Sigmoid colon (tissue), 7 donors: Measurements from ENCODE around the gene UBR3. TPM values are rescaled to one million over a fixed set of nuclear protein-coding genes. Genes with fewer than 3 reads are reported as not detected.

ENCODE experiments used
- DNase-seq: peaks from one replicate; pipeline ENCODE4 v3.0.0-alpha.2; 2019
- H3K27ac ChIP-seq, 4 donors: fragments of 200-600 bp; sonication (generic); one replicate each; pipeline ENCODE4 v1.5.1; 2016 to 2019; ENCODE audit warnings: mild to moderate bottlenecking in 1 of 4
- H3K27me3 ChIP-seq, 3 donors: fragments of 200-600 bp; sonication (generic); one replicate each; pipeline ENCODE4 v1.5.1; 2019; ENCODE audit warnings: mild to moderate bottlenecking in 1 of 3
- H3K36me3 ChIP-seq, 4 donors: fragments of 200-600 bp; sonication (generic); one replicate each; pipeline ENCODE4 v1.5.1; 2016 to 2019
- H3K4me1 ChIP-seq, 4 donors: fragments of 200-600 bp; sonication (generic); one replicate each; pipeline ENCODE4 v1.5.1; 2017 to 2019
- H3K4me3 ChIP-seq, 4 donors: fragments of 200-600 bp; sonication (generic); one replicate each; pipeline ENCODE4 v1.5.1; 2017 to 2019; ENCODE audit warnings: mild to moderate bottlenecking in 2 of 4, moderate library complexity in 1 of 4
- H3K9me3 ChIP-seq, 4 donors: fragments of 200-600 bp in 3 of 4; sonication (generic) in 3 of 4; one replicate each; pipeline versions ENCODE4 v1.5.1 to v1.6.1; 2013 to 2019
- EP300 ChIP-seq, 4 donors: sonication (generic); formaldehyde crosslinking; IDR thresholded peaks; one replicate each; pipeline ENCODE4 v1.6.1; 2017; ENCODE audit warnings: antibody characterized with exemption in 4 of 4
- POLR2A ChIP-seq, 2 donors: fragments of 450-650 bp; IDR thresholded peaks; one replicate each; pipeline ENCODE4 v1.6.1; 2016; ENCODE audit warnings: antibody characterized with exemption in 2 of 2, mild to moderate bottlenecking in 2 of 2, moderate library complexity in 2 of 2
- POLR2AphosphoS5 ChIP-seq, 4 donors: sonication (generic); formaldehyde crosslinking; IDR thresholded peaks; one replicate each; pipeline ENCODE4 v1.6.1; 2017; ENCODE audit warnings: antibody characterized with exemption in 4 of 4
- WGBS, 2 donors: extraction: QIAGEN DNeasy Blood & Tissue Kit; methylation state at CpG; one replicate each; pipeline ENCODE4 v1.1.7; 2013; 5-methylcytosine and 5-hydroxymethylcytosine counted together
- intact Hi-C: fragments of 100-400 bp; cut with DNase I; formaldehyde crosslinking; loops from one replicate; pipeline ENCODE4 v1.15.1; 2023
- polyA plus RNA-seq, 3 donors: library from polyadenylated mRNA; stranded (reverse); fragments of 200-250 nt; gene quantifications; one replicate each; pipeline ENCODE4 v1.2.3, GENCODE V29; 2013
- total RNA-seq, 4 donors: library from RNA; depleted of rRNA; stranded (reverse); fragments of >200 nt; gene quantifications; one replicate each; pipeline ENCODE4 v1.1.0, GENCODE V29; 2016
- TF ChIP-seq, protein P1 (sequence below), 4 experiments: fragments of 450-650 bp in 3 of 4; fragments of 200-600 bp in 1 of 4; IDR thresholded peaks; one replicate each; pipeline ENCODE4 v1.5.1; 2016 to 2019; ENCODE audit warnings: antibody characterized with exemption in 4 of 4, mild to moderate bottlenecking in 3 of 4, moderate library complexity in 2 of 4
- donor health status: healthy with polysubstance abuse.
- donor health status: Bipolar disorder and iron deficiency.
- donor health status: healthy.

Gene UBR3
- total and polyA plus RNA-seq, 7 donors, result 4.2 to 101 (median 63.3) TPM

DNA sequence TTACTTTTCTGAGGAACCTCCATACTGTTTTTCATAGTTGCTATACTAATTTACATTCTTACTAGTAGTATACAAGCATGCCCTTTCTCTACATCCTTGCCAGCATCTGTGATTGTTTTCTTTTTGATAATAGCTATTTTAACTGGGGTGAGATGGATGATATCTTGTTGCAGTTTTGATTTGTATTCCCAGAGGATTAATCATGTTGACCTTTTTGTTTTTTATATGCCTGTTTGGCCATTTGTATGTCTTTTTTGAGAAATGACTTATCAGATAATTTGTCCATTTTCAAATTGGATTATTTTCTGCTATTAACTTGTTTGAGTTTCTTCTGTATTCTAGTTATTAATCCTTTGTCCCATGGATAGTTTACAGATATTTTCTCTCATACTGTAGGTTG is 141.5 kb downstream of the UBR3 start:
- Histone ChIP-seq H3K27me3 (no peaks in the 10 kb centered on the region), H3K36me3 (peaks cover 0 to 34% (median 0%) of the 10 kb centered on the region in 4 donors), H3K9me3 (no peaks in the 10 kb centered on the region), H3K4me3 (no peak overlapping the region), H3K4me1 (peaks cover 0 to 13% (median 9%) of the 10 kb centered on the region in 4 donors), H3K27ac (no peak overlapping the region)
- DNase-seq, result no peak
- intact Hi-C loops, result no loop called here
- no peak for TF ChIP-seq POLR2AphosphoS5 (IDR thresholded peaks at IDR 0.05)
- TF ChIP-seq POLR2A (IDR thresholded peaks at IDR 0.05), result no peak
- TF ChIP-seq, protein P1, sequence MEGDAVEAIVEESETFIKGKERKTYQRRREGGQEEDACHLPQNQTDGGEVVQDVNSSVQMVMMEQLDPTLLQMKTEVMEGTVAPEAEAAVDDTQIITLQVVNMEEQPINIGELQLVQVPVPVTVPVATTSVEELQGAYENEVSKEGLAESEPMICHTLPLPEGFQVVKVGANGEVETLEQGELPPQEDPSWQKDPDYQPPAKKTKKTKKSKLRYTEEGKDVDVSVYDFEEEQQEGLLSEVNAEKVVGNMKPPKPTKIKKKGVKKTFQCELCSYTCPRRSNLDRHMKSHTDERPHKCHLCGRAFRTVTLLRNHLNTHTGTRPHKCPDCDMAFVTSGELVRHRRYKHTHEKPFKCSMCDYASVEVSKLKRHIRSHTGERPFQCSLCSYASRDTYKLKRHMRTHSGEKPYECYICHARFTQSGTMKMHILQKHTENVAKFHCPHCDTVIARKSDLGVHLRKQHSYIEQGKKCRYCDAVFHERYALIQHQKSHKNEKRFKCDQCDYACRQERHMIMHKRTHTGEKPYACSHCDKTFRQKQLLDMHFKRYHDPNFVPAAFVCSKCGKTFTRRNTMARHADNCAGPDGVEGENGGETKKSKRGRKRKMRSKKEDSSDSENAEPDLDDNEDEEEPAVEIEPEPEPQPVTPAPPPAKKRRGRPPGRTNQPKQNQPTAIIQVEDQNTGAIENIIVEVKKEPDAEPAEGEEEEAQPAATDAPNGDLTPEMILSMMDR (IDR thresholded peaks at IDR 0.05), result no peak
- no peak for TF ChIP-seq EP300 (IDR thresholded peaks at IDR 0.05)

DNA sequence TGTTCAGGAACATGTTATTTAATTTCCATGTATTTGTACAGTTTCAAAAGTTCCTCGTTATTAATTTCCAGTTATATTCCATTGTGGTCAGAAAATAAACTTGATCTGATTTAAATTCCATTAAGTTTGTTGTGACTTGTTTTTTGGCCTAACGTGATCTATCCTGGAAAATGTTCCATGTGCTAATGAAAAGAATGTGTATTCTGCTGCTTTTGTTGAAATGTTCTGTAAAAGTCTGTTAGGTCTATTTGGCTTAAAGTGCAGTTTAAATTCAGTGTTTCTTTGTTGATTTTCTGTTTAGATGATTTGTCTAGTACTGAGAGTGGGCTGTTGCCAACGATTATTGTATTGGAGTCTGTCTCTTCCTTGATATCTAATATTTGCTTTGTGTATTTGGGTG is 148.0 kb downstream of the UBR3 start:
- Histone ChIP-seq H3K4me1 (no peaks in the 10 kb centered on the region), H3K27ac (no peak overlapping the region), H3K9me3 (peaks cover 0 to 2% (median 0%) of the 10 kb centered on the region in 4 donors), H3K4me3 (no peak overlapping the region), H3K36me3 (peaks cover 0 to 11% (median 2%) of the 10 kb centered on the region in 4 donors), H3K27me3 (no peaks in the 10 kb centered on the region)
- 96 to 97% methylated on average over 3 of the region's 3 CpGs for WGBS, 2 donors
- TF ChIP-seq POLR2A (IDR thresholded peaks at IDR 0.05) (no peak), POLR2AphosphoS5 (IDR thresholded peaks at IDR 0.05) (no peak), EP300 (IDR thresholded peaks at IDR 0.05) (no peak)
- TF ChIP-seq, protein P1 (IDR thresholded peaks at IDR 0.05), result no peak
- no peak for DNase-seq
- intact Hi-C loops, result no loop called here

DNA sequence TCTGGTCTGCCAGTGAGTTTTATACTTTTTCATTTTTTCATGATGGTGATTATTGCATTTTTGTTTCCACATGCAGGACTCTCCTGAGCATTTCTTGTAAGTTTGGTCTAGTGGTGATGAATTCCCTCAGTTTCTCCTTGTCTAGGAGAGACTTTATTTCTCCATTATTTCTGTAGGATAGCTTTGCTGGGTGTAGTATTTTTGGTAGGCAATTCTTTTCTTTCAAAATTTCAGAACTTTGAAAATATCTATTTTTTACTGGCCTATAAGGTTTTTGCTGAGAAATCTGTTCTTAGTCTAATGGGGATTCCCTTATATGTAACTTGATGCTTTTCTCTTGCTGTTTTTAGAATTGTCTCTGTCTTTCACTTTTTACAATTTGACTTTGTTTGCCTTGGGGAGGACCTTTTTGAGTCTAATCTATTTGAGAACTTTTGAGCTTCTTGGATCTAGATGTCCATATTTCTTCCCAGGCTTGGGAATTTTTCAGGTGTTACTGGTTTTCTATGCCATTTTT is 149.1 kb downstream of the UBR3 start:
- no peak overlapping the region for H3K4me3 ChIP-seq
- TF ChIP-seq EP300 (IDR thresholded peaks at IDR 0.05) (no peak), POLR2A (IDR thresholded peaks at IDR 0.05) (no peak), POLR2AphosphoS5 (IDR thresholded peaks at IDR 0.05) (no peak)
- TF ChIP-seq, protein P1 (IDR thresholded peaks at IDR 0.05), result no peak
- DNase-seq, result no peak
- H3K4me1 ChIP-seq, result no peaks in the 10 kb centered on the region
- H3K27me3 ChIP-seq, result no peaks in the 10 kb centered on the region
- H3K27ac ChIP-seq, result no peak overlapping the region
- H3K36me3 ChIP-seq, result peaks cover 0 to 11% (median 2%) of the 10 kb centered on the region in 4 donors
- intact Hi-C loops, result no loop called here
- peaks cover 0 to 2% (median 0%) of the 10 kb centered on the region in 4 donors for H3K9me3 ChIP-seq

DNA sequence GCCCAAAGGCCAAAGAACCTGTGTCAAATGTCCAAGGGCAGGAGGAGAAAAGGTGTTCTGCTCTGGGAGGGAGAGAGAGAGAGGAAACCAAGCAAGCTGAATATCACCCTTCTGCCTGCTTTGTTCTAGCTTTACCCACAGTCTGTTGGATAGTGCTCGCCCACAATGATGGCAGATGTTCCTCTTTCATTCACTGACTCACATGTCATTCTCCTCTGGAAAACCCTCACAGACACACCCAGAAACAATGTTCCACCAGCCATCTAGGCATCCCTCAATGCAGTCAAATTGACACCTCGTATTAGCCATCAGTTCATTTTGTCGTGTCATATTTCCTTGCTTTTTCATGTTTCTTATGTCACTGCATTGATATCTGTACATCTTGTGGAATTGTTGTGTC is 150.3 kb downstream of the UBR3 start:
- H3K27me3 ChIP-seq, result no peaks in the 10 kb centered on the region
- 94 to 99% methylated on average over 3 of the region's 3 CpGs for WGBS, 2 donors
- intact Hi-C loops, result no loop called here
- no peaks in the 10 kb centered on the region for H3K4me1 ChIP-seq
- peaks cover 0 to 11% (median 2%) of the 10 kb centered on the region in 4 donors for H3K36me3 ChIP-seq
- no peak overlapping the region for H3K27ac ChIP-seq
- H3K4me3 ChIP-seq, result no peak overlapping the region
- TF ChIP-seq EP300 (IDR thresholded peaks at IDR 0.05) (no peak), POLR2A (IDR thresholded peaks at IDR 0.05) (no peak), POLR2AphosphoS5 (IDR thresholded peaks at IDR 0.05) (no peak)
- TF ChIP-seq, protein P1 (IDR thresholded peaks at IDR 0.05), result no peak
- DNase-seq, result no peak
- peaks cover 0 to 2% (median 0%) of the 10 kb centered on the region in 4 donors for H3K9me3 ChIP-seq
